ENCODE data around the gene SND1. TPM values are rescaled to one million over a fixed set of nuclear protein-coding genes. Genes with fewer than 3 reads are reported as not detected.
A peak's percentile ranks its signal among the peaks of the same experiment; 100 is the strongest.

The SND1 gene
- total RNA-seq, 1 experiment from 2014 or later = 104 TPM

DNA sequence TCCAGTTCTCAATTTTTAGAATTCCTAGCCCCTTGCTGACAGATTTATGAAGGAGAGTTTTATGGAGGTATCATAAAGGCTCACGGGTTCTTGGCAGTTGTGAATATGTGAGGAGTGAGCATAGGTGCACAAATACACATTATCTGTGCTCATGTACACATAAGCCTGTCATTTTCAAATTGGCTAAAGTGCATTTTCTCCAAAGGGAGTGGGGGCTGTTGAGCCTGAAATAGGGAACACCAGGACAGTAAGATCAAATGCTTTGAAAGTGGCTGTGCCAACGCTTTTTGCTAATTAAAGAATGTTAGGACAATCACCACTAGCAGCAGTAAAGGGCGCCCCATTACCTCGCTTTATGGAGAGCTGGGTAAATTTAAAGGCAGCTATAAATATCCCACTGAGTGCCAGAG, 387.6 kb downstream of the SND1 start:
- DNase-seq = no peak
- H3K36me3 ChIP-seq (ENCODE audit: insufficient read depth, low read length) = no peaks in the 10 kb centered on the region
- H3K27ac ChIP-seq (ENCODE audit: low read length) = peak overlapping the region; percentile 83
- no peaks in the 10 kb centered on the region for H3K9me3 ChIP-seq (ENCODE audit: low read length)
- no peaks in the 10 kb centered on the region for H3K9me2 ChIP-seq (replicated peaks; ENCODE audit: insufficient read depth, low read length)
- H2AFZ ChIP-seq (ENCODE audit: low read length) = no peak overlapping the region
- H3K79me2 ChIP-seq (ENCODE audit: low read length) = peaks cover 37% of the 10 kb centered on the region
- H3K27me3 ChIP-seq (ENCODE audit: low read length) = no peaks in the 10 kb centered on the region
- no peak overlapping the region for H3K4me3 ChIP-seq (ENCODE audit: low read length)
- H3K9ac ChIP-seq (ENCODE audit: low read length) = no peak overlapping the region
- H3K4me2 ChIP-seq (ENCODE audit: low read depth, low read length, poor library complexity, severe bottlenecking) = no peak overlapping the region
- 0 out of 2 replicates have a peak, but pooled peaks cover 4% of the 10 kb centered on the region for H4K20me1 ChIP-seq (ENCODE audit: insufficient read depth, low read depth, low read length)
- peaks cover 91% of the 10 kb centered on the region for H3K4me1 ChIP-seq (ENCODE audit: low read length)

DNA sequence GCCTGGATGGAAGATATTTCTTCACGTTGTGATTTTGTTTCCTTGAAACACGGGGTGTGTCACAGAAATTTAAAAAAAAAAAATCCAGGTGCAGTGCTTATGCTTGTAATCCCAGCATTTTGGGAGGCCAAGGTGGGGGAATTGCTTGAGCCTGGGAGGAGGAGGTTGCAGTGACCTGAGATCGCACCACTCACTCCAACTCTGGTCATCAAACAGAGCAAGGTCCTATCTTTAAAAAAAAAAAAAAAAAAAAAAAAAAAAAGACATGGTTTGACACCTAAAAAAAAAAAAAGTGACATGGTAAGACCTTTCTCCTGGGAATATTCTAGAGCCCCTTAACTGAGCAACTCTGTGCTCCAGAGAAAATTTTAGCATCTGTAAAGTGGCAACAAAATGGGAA, 388.2 kb downstream of the SND1 start:
- H3K4me1 ChIP-seq (ENCODE audit: low read length) = peaks cover 88% of the 10 kb centered on the region
- no peak overlapping the region for H3K27ac ChIP-seq (ENCODE audit: low read length)
- H3K9ac ChIP-seq (ENCODE audit: low read length) = no peak overlapping the region
- no peaks in the 10 kb centered on the region for H3K9me2 ChIP-seq (replicated peaks; ENCODE audit: insufficient read depth, low read length)
- H3K9me3 ChIP-seq (ENCODE audit: low read length) = no peaks in the 10 kb centered on the region
- H4K20me1 ChIP-seq (ENCODE audit: insufficient read depth, low read depth, low read length) = 0 out of 2 replicates have a peak, but pooled peaks cover 4% of the 10 kb centered on the region
- H3K4me2 ChIP-seq (ENCODE audit: low read depth, low read length, poor library complexity, severe bottlenecking) = no peak overlapping the region
- no peak for DNase-seq
- no peak overlapping the region for H2AFZ ChIP-seq (ENCODE audit: low read length)
- no peaks in the 10 kb centered on the region for H3K36me3 ChIP-seq (ENCODE audit: insufficient read depth, low read length)
- no peak overlapping the region for H3K4me3 ChIP-seq (ENCODE audit: low read length)
- H3K27me3 ChIP-seq (ENCODE audit: low read length) = no peaks in the 10 kb centered on the region
- H3K79me2 ChIP-seq (ENCODE audit: low read length) = peaks cover 34% of the 10 kb centered on the region

DNA sequence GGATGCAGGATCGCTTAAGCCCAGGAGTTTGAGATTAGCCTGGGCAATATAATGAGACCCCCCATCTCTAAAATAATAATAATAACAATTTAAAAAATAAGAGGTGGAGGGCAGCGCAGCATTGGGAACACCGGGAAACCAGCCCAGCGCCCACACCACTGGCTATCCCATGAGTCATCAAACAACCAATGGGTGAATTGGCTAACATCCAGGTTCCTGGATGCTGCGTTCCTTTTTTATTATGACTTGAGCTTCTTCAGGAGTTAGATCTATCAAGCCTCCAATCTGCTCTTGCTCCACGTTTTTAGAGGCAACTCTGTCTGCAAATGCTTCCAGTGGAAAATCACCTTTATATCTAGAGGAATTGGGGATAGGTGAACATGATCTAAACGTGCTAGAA, 389.2 kb downstream of the SND1 start:
- Histone ChIP-seq H3K4me1 (ENCODE audit: low read length) (peaks cover 78% of the 10 kb centered on the region), H3K9me3 (ENCODE audit: low read length) (no peaks in the 10 kb centered on the region), H3K4me2 (ENCODE audit: low read depth, low read length, poor library complexity, severe bottlenecking) (no peak overlapping the region), H3K27ac (ENCODE audit: low read length) (peak overlapping the region; percentile 45; the same call in 1 of the 2 replicates), H3K36me3 (ENCODE audit: insufficient read depth, low read length) (no peaks in the 10 kb centered on the region), H4K20me1 (ENCODE audit: insufficient read depth, low read depth, low read length) (0 out of 2 replicates have a peak, but pooled peaks cover 4% of the 10 kb centered on the region), H2AFZ (ENCODE audit: low read length) (no peak overlapping the region), H3K27me3 (ENCODE audit: low read length) (no peaks in the 10 kb centered on the region), H3K9ac (ENCODE audit: low read length) (no peak overlapping the region), H3K79me2 (ENCODE audit: low read length) (peaks cover 34% of the 10 kb centered on the region), H3K4me3 (ENCODE audit: low read length) (no peak overlapping the region), H3K9me2 (replicated peaks; ENCODE audit: insufficient read depth, low read length) (no peaks in the 10 kb centered on the region)
- no peak for DNase-seq

DNA sequence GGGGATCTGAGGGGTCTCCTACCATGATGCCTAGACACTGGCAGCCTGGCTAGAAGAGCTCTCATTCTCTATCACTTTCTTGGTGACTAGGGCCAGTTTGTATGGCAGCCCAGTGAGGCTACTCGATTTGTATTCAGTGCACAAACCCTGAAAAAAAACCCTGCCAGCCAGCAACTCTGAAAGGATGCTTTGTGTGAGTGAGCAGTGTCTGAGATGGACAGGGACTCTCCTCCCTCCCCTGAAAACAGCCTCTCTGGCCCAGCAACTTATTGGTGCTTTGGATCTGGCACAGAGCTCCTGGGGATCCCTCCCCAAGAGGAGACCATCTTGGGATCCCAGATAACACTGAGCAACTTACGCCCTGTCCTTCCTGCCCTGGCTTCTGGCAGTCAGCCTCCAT, 390.0 kb downstream of the SND1 start:
- Histone ChIP-seq H3K4me3 (ENCODE audit: low read length) (no peak overlapping the region), H3K36me3 (ENCODE audit: insufficient read depth, low read length) (no peaks in the 10 kb centered on the region), H3K79me2 (ENCODE audit: low read length) (peaks cover 34% of the 10 kb centered on the region), H3K4me2 (ENCODE audit: low read depth, low read length, poor library complexity, severe bottlenecking) (no peak overlapping the region), H3K9me2 (replicated peaks; ENCODE audit: insufficient read depth, low read length) (no peaks in the 10 kb centered on the region), H3K27me3 (ENCODE audit: low read length) (no peaks in the 10 kb centered on the region), H3K4me1 (ENCODE audit: low read length) (peaks cover 70% of the 10 kb centered on the region), H4K20me1 (ENCODE audit: insufficient read depth, low read depth, low read length) (0 out of 2 replicates have a peak, but pooled peaks cover 4% of the 10 kb centered on the region), H3K9ac (ENCODE audit: low read length) (no peak overlapping the region), H2AFZ (ENCODE audit: low read length) (no peak overlapping the region), H3K9me3 (ENCODE audit: low read length) (no peaks in the 10 kb centered on the region), H3K27ac (ENCODE audit: low read length) (peak overlapping the region; percentile 45)
- DNase-seq = no peak

DNA sequence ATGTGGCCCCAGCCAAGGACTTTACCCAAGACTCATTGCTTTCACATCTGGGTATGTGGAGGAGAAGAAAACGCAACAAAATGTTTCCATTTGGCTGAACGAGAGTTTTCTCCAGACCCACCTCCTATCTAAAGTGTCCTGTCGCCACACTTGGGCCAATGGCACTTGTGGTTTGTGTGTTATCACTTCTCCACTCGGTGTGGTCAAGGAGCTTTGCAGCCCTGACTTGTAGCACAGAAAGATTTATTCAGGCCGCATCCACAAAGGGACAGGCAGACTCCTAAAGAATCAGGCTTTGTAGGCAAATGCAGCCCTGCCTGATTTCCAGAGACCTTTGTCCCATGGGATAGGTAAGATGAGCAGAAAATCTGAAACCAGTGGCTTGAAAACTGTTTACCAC, 392.1 kb downstream of the SND1 start:
- H3K9ac ChIP-seq (ENCODE audit: low read length) = no peak overlapping the region
- no peaks in the 10 kb centered on the region for H3K9me3 ChIP-seq (ENCODE audit: low read length)
- no peaks in the 10 kb centered on the region for H3K9me2 ChIP-seq (replicated peaks; ENCODE audit: insufficient read depth, low read length)
- H2AFZ ChIP-seq (ENCODE audit: low read length) = no peak overlapping the region
- H3K4me3 ChIP-seq (ENCODE audit: low read length) = no peak overlapping the region
- no peaks in the 10 kb centered on the region for H3K36me3 ChIP-seq (ENCODE audit: insufficient read depth, low read length)
- peaks cover 50% of the 10 kb centered on the region for H3K4me1 ChIP-seq (ENCODE audit: low read length)
- H3K79me2 ChIP-seq (ENCODE audit: low read length) = peaks cover 14% of the 10 kb centered on the region
- no peaks in the 10 kb centered on the region for H4K20me1 ChIP-seq (ENCODE audit: insufficient read depth, low read depth, low read length)
- no peak for DNase-seq
- H3K4me2 ChIP-seq (ENCODE audit: low read depth, low read length, poor library complexity, severe bottlenecking) = no peak overlapping the region
- H3K27ac ChIP-seq (ENCODE audit: low read length) = peak overlapping the region; percentile 19
- no peaks in the 10 kb centered on the region for H3K27me3 ChIP-seq (ENCODE audit: low read length)

DNA sequence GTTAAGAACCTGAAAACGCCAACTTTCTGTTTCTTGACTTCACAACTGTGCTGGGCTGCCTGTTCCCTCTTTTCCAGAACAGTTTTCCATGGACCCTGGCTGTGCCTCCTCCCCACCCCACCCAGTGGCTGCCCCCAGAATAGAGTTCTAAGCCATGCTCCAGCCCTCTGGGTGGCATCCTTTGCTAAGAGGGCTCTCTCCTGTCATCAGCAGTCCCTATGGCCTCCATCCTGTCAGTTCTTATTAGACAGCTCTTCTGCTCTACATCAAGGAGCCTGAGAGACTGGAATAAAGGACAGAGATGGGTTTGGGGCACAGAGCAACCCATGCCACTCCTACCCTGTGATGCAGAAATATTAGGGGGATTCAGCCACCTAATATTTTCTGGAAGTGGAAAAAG, 393.2 kb downstream of the SND1 start:
- Histone ChIP-seq H3K4me2 (ENCODE audit: low read depth, low read length, poor library complexity, severe bottlenecking) (no peak overlapping the region), H3K4me1 (ENCODE audit: low read length) (peaks cover 42% of the 10 kb centered on the region), H3K9me2 (replicated peaks; ENCODE audit: insufficient read depth, low read length) (no peaks in the 10 kb centered on the region), H3K27me3 (ENCODE audit: low read length) (no peaks in the 10 kb centered on the region), H3K4me3 (ENCODE audit: low read length) (no peak overlapping the region), H3K27ac (ENCODE audit: low read length) (no peak overlapping the region), H3K9me3 (ENCODE audit: low read length) (no peaks in the 10 kb centered on the region), H3K36me3 (ENCODE audit: insufficient read depth, low read length) (no peaks in the 10 kb centered on the region), H4K20me1 (ENCODE audit: insufficient read depth, low read depth, low read length) (no peaks in the 10 kb centered on the region), H2AFZ (ENCODE audit: low read length) (no peak overlapping the region), H3K79me2 (ENCODE audit: low read length) (peaks cover 4% of the 10 kb centered on the region), H3K9ac (ENCODE audit: low read length) (no peak overlapping the region)
- DNase-seq = no peak

DNA sequence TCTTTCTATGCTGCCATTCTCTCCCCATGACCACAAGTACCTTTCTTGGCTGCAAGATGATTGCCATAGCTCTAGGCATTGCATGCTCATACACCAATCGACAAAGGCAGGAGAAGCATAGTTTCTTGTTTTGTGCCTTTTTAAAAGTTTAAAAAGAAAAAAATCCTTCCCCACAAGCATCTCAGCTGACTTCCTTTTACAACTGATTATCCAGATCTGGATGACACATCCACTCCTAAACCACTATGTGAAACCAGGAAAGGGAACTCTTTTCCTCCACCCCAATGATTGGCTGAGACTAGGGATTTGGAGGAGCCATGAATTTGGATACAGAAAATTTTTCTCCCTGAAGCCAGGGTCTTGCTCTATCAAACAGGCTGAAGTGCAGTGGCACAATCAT, 393.8 kb downstream of the SND1 start:
- DNase-seq = no peak

DNA sequence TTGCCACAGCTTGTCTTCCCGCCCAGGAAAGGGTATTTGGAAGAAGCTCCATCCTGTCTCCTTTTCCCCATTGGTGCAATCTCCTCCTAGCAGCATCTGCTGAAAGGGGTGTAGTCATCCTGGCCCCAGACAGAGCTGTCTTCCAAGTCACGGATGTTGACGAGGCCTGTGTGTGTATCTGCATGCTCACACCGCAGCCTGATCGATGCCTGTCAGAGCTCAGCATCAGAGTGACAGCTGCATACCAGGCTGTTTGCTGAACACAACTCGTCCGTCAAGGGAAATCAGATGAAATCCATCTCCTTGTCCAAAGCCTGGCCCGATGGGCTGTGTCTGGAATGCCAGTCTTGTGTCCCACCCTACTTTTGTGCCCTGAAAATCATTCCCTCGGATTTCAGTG, 400.4 kb downstream of the SND1 start:
- Histone ChIP-seq H3K79me2 (ENCODE audit: low read length) (0 out of 2 replicates have a peak, but pooled peaks cover 9% of the 10 kb centered on the region), H3K36me3 (ENCODE audit: insufficient read depth, low read length) (no peaks in the 10 kb centered on the region), H2AFZ (ENCODE audit: low read length) (no peak overlapping the region), H3K9me2 (replicated peaks; ENCODE audit: insufficient read depth, low read length) (no peaks in the 10 kb centered on the region), H3K9me3 (ENCODE audit: low read length) (no peaks in the 10 kb centered on the region), H3K27ac (ENCODE audit: low read length) (peak overlapping the region; percentile 37), H4K20me1 (ENCODE audit: insufficient read depth, low read depth, low read length) (no peaks in the 10 kb centered on the region), H3K4me3 (ENCODE audit: low read length) (no peak overlapping the region), H3K27me3 (ENCODE audit: low read length) (no peaks in the 10 kb centered on the region), H3K4me2 (ENCODE audit: low read depth, low read length, poor library complexity, severe bottlenecking) (peak overlapping the region; percentile 16), H3K4me1 (ENCODE audit: low read length) (peaks cover 35% of the 10 kb centered on the region), H3K9ac (ENCODE audit: low read length) (no peak overlapping the region)
- no peak for DNase-seq

More for the DNA sequence above, 393.8 kb downstream of the SND1 start:
- Histone ChIP-seq H3K27ac (ENCODE audit: low read length) (no peak overlapping the region), H3K9me2 (replicated peaks; ENCODE audit: insufficient read depth, low read length) (no peaks in the 10 kb centered on the region), H3K4me3 (ENCODE audit: low read length) (no peak overlapping the region), H3K79me2 (ENCODE audit: low read length) (peaks cover 2% of the 10 kb centered on the region), H3K9ac (ENCODE audit: low read length) (no peak overlapping the region), H3K27me3 (ENCODE audit: low read length) (no peaks in the 10 kb centered on the region), H3K4me1 (ENCODE audit: low read length) (peaks cover 45% of the 10 kb centered on the region), H3K36me3 (ENCODE audit: insufficient read depth, low read length) (no peaks in the 10 kb centered on the region), H3K4me2 (ENCODE audit: low read depth, low read length, poor library complexity, severe bottlenecking) (no peak overlapping the region), H4K20me1 (ENCODE audit: insufficient read depth, low read depth, low read length) (no peaks in the 10 kb centered on the region), H3K9me3 (ENCODE audit: low read length) (no peaks in the 10 kb centered on the region), H2AFZ (ENCODE audit: low read length) (no peak overlapping the region)
